Thyroid gland (tissue), 4 donors: ENCODE data around the gene ZBTB40. TPM values are rescaled to one million over a fixed set of nuclear protein-coding genes. Genes with fewer than 3 reads are reported as not detected.
A peak's percentile ranks its signal among the peaks of the same experiment; 100 is the strongest.

Source experiments
- DNase-seq, 2 donors: peaks; one replicate each; pipeline ENCODE4 v3.0.0-alpha.2; 2019
- H3K27ac ChIP-seq, 3 donors: fragments of 200-600 bp; sonication (generic); 1 replicate in 2 of 3; 2 replicates in 1 of 3; pipeline ENCODE4 v1.5.1; 2016 to 2019; ENCODE audit warnings: mild to moderate bottlenecking in 1 of 3, moderate library complexity in 1 of 3
- H3K27me3 ChIP-seq: fragments of 200-600 bp; sonication (generic); one replicate; pipeline ENCODE4 v1.5.1; 2019
- H3K36me3 ChIP-seq, 2 donors: fragments of 200-600 bp; sonication (generic); one replicate each; pipeline ENCODE4 v1.5.1; 2016 to 2019
- H3K4me1 ChIP-seq, 2 donors: fragments of 200-600 bp; sonication (generic); one replicate each; pipeline ENCODE4 v1.5.1; 2017 to 2019
- H3K4me3 ChIP-seq, 3 donors: fragments of 200-600 bp; sonication (generic); replicated peaks in 1 of 3; 1 replicate in 2 of 3; 2 replicates in 1 of 3; pipeline ENCODE4 v1.5.1; 2016; ENCODE audit warnings: mild to moderate bottlenecking in 1 of 3
- H3K9me3 ChIP-seq: fragments of 200-600 bp; sonication (generic); one replicate; pipeline ENCODE4 v1.5.1; 2017
- POLR2A ChIP-seq, 2 donors: fragments of 450-650 bp; IDR thresholded peaks; one replicate each; pipeline ENCODE4 v1.6.1; 2017; ENCODE audit warnings: antibody characterized with exemption in 2 of 2, mild to moderate bottlenecking in 2 of 2, moderate library complexity in 1 of 2
- WGBS, 2 donors: methylation state at CpG; one replicate each; pipeline ENCODE4 v1.1.5; 2017; 5-methylcytosine and 5-hydroxymethylcytosine counted together
- intact Hi-C: fragments of 100-400 bp; cut with DNase I; formaldehyde crosslinking; loops from one replicate; pipeline ENCODE4 v1.15.1; 2023
- total RNA-seq, 4 donors: library from RNA; depleted of rRNA; stranded (reverse); fragments of >200 nt; gene quantifications; one replicate each; pipeline ENCODE4 v1.2.3, GENCODE V29; 2016
- TF ChIP-seq, protein P1 (sequence below), 6 experiments: fragments of 200-600 bp in 3 of 6; fragments of 450-650 bp in 3 of 6; sonication (generic) in 3 of 6; IDR thresholded peaks; one replicate each; pipeline ENCODE4 v1.5.1; 2016 to 2019; ENCODE audit warnings: antibody characterized with exemption in 6 of 6, mild to moderate bottlenecking in 2 of 6, inconsistent platforms in 1 of 6, moderate library complexity in 1 of 6

ZBTB40 gene
- total RNA-seq, 4 donors from 2014 or later: 18.7 to 30.1 (median 23.8) TPM

DNA sequence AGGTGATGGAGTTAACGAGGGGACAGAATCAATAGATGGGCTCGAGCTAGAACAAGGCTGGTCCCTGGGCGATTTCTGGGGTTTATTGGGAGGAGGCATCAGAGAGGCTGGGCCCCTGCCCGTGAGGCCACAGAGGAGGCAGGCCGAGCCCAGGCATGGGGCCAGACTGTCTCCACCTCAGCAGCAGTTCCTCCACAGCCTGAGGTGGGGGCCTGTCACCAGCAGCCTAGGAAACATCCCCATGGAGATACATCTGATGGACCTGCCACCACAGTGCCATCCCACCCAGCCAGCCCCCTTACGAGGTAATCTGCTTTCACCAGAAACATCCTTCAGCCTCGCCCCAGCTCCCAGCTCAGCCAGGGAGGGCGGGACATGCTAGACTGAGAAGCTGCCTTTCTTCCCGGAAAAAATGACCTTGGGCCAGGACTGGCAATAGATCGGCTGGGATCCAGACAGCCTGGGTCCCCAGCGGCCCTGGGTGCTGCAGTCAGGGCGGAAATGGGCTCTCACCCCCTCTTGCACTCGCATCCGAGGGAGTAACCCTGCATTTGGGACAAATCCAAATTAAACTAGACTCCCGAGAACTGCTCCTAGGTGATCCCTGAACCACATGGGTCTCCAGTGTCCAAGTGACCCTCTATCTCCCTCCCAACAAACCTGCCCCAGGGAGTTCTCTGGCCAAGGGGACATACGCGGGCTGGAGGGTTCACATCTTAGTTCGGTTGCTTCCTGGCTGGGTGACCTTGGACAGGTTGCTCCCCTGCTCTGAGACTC is 101.6 kb downstream of the ZBTB40 start:
- 57 to 65% methylated on average over 6 to 13 of the region's 18 CpGs for WGBS, 2 donors
- DNase-seq: no peak
- TF ChIP-seq, protein P1, sequence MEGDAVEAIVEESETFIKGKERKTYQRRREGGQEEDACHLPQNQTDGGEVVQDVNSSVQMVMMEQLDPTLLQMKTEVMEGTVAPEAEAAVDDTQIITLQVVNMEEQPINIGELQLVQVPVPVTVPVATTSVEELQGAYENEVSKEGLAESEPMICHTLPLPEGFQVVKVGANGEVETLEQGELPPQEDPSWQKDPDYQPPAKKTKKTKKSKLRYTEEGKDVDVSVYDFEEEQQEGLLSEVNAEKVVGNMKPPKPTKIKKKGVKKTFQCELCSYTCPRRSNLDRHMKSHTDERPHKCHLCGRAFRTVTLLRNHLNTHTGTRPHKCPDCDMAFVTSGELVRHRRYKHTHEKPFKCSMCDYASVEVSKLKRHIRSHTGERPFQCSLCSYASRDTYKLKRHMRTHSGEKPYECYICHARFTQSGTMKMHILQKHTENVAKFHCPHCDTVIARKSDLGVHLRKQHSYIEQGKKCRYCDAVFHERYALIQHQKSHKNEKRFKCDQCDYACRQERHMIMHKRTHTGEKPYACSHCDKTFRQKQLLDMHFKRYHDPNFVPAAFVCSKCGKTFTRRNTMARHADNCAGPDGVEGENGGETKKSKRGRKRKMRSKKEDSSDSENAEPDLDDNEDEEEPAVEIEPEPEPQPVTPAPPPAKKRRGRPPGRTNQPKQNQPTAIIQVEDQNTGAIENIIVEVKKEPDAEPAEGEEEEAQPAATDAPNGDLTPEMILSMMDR (IDR thresholded peaks at IDR 0.05): no peak
- TF ChIP-seq POLR2A (IDR thresholded peaks at IDR 0.05): no peak
- Histone ChIP-seq H3K27ac (no peak overlapping the region), H3K4me3 (no peak overlapping the region), H3K4me1 (no peaks in the 10 kb centered on the region), H3K9me3 (no peaks in the 10 kb centered on the region), H3K27me3 (no peaks in the 10 kb centered on the region), H3K36me3 (no peaks in the 10 kb centered on the region)
- intact Hi-C loops: no loop called here

DNA sequence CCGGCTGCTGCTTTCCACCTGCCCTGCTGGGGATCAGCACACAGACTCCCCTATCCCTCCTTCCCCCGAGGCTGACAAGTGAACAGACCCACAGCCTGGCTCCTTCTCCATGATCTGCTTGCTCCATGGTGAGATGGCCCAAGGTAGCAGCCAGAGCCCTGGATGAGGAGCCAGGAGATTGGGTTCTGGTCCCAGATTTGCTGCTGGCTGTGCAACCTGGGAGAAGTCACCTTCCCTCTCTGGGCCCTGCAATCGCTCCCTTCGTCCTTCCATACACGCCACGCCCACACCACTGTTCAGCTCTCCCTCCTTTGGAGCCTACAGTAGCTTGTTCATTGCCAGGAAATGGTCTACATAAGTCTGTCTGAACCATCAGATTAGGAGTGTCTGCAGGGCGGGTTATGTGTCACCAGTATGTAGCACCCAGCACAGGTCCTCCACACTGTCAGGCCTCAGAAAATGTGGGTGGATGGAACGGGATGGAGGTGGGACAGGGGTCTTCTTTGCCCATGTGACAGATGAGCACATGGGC is 102.4 kb downstream of the ZBTB40 start:
- Histone ChIP-seq H3K4me1 (no peaks in the 10 kb centered on the region), H3K4me3 (no peak overlapping the region), H3K27ac (no peak overlapping the region), H3K9me3 (no peaks in the 10 kb centered on the region), H3K27me3 (no peaks in the 10 kb centered on the region), H3K36me3 (no peaks in the 10 kb centered on the region)
- WGBS, 2 donors: 85 to 89% methylated on average over 7 to 8 of the region's 8 CpGs
- no peak for DNase-seq
- intact Hi-C loops: no loop called here
- TF ChIP-seq, protein P1 (IDR thresholded peaks at IDR 0.05): no peak
- no peak for TF ChIP-seq POLR2A (IDR thresholded peaks at IDR 0.05)

DNA sequence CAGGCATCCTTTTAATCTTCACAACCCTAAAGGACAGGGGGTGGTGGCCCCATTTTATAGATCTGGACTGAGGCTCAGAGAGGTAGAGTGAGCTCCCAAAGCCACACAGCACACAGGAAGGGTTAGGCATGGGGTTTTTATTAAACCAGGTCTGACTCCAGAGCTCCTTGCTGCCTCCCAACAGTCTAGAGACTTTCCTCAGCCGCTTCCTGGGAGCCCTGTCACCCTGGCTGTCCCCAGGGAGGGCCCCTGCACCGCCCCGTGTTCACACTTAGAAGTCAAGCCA is 103.7 kb downstream of the ZBTB40 start:
- Histone ChIP-seq H3K4me3 (no peak overlapping the region), H3K36me3 (no peaks in the 10 kb centered on the region), H3K9me3 (no peaks in the 10 kb centered on the region), H3K27me3 (no peaks in the 10 kb centered on the region), H3K27ac (no peak overlapping the region), H3K4me1 (no peaks in the 10 kb centered on the region)
- TF ChIP-seq, protein P1 (IDR thresholded peaks at IDR 0.05): no peak
- no peak for TF ChIP-seq POLR2A (IDR thresholded peaks at IDR 0.05)
- no peak for DNase-seq
- WGBS, 2 donors: 69 to 75% methylated on average over 3 of the region's 3 CpGs
- intact Hi-C loops: no loop called here

DNA sequence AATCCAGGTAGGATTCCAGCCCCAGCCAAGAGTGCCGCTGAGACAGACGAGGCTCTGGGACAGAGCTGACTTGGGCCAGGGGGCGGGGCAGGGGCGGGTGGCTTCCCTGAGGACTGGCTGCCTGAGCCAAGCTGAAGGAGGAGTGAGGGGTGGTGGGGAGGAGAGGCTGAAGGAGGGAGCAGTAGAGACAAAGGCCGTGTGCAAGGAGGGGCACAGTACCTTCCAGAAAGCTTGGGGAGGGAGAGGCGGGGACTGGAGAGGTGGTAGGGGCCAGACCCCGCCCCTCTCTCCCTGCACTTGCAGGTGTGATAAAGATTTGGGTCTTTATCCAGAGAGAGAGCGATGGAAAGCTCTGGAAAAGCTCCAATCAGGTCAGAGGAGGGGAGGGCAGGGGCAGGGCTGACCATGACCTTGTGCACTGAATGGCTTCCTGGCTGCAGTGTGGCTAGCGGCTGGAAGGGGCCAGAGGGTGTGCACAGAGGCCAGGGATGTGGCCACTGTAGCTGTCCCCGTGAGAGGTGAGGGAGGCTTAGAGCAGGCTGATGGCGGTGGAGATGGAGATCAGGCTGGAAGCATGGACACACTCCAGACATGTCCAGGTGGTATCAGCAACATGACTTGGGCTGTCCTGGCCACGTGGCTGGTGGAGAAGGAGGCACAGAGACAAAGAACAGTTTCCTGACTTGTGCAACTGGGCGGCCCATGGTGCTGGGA is 104.9 kb downstream of the ZBTB40 start:
- no peaks in the 10 kb centered on the region for H3K27me3 ChIP-seq
- DNase-seq: peak; percentile 6 to 18
- no peak overlapping the region for H3K27ac ChIP-seq
- H3K4me3 ChIP-seq: no peak overlapping the region
- no peaks in the 10 kb centered on the region for H3K4me1 ChIP-seq
- no peak for TF ChIP-seq POLR2A (IDR thresholded peaks at IDR 0.05)
- TF ChIP-seq, protein P1 (IDR thresholded peaks at IDR 0.05): no peak
- H3K9me3 ChIP-seq: no peaks in the 10 kb centered on the region
- intact Hi-C loops: no loop called here
- WGBS, 2 donors: 32 to 34% methylated on average over 13 of the region's 13 CpGs
- no peaks in the 10 kb centered on the region for H3K36me3 ChIP-seq
